Astrocyte of the cerebellum (primary cell): ENCODE results near the gene DNAH11.
"Not testable (repeated sequence)": the region's sequence is repeated elsewhere in the genome, so short reads cannot be mapped to it uniquely, and the experiment has no call there.

Experiments
- DNase-seq: peaks from one replicate; pipeline ENCODE4 v3.0.0-alpha.2; 2011; ENCODE audit warnings: low read depth
- H3K4me3 ChIP-seq: 2 replicates; pipeline ENCODE4 v1.5.1; 2011; ENCODE audit warnings: mild to moderate bottlenecking, low read depth, low read length, moderate library complexity
- CTCF ChIP-seq: IDR thresholded peaks from 2 replicates; pipeline ENCODE4 v1.5.1; 2012; ENCODE audit warnings: low read length, low read depth, moderate library complexity, mild to moderate bottlenecking; ENCODE audit errors: missing control alignments
- in situ Hi-C: cut with HindIII; loops from 2 replicates; pipeline ENCODE4 v1.10.0; 2017; ENCODE audit warnings: low sequenced_read_pairs

The DNAH11 gene

GRCh38 chr7:21923658-21924057 is 380.8 kb downstream of the DNAH11 start:
- H3K4me3 ChIP-seq: no peak overlapping the region
- no peak for DNase-seq
- TF ChIP-seq CTCF: no peak
- in situ Hi-C loops: no loop called here

GRCh38 chr7:21926448-21926847 is 383.6 kb downstream of the DNAH11 start:
- no peak for DNase-seq
- TF ChIP-seq CTCF: no peak
- H3K4me3 ChIP-seq: no peak overlapping the region
- in situ Hi-C loops: no loop called here

GRCh38 chr7:21927693-21928092 is 384.9 kb downstream of the DNAH11 start:
- in situ Hi-C loops: no loop called here
- no peak overlapping the region for H3K4me3 ChIP-seq
- DNase-seq: no peak
- no peak for TF ChIP-seq CTCF

- DNase-seq, in situ Hi-C loops, H3K4me3 ChIP-seq: not testable (repeated sequence)
Observed at GRCh38 chr7:21933293-21933692, 390.5 kb downstream of the DNAH11 start.

GRCh38 chr7:21934808-21935207 is 392.0 kb downstream of the DNAH11 start:
- no peak overlapping the region for H3K4me3 ChIP-seq
- no peak for TF ChIP-seq CTCF
- in situ Hi-C loops: no loop called here
- DNase-seq: no peak

- in situ Hi-C loops: no loop called here
- no peak for DNase-seq
- TF ChIP-seq CTCF: no peak
Observed at GRCh38 chr7:21938463-21938862, 395.6 kb downstream of the DNAH11 start.

GRCh38 chr7:21939136-21939857 is 396.5 kb downstream of the DNAH11 start:
- H3K4me3 ChIP-seq: no peak overlapping the region
- in situ Hi-C loops: no loop called here
- no peak for TF ChIP-seq CTCF
- peak; percentile 80 for DNase-seq

More at GRCh38 chr7:21938463-21938862, 395.6 kb downstream of the DNAH11 start:
- no peak overlapping the region for H3K4me3 ChIP-seq
